ENCODE measurements around the gene CDK6.

Gene CDK6

DNA sequence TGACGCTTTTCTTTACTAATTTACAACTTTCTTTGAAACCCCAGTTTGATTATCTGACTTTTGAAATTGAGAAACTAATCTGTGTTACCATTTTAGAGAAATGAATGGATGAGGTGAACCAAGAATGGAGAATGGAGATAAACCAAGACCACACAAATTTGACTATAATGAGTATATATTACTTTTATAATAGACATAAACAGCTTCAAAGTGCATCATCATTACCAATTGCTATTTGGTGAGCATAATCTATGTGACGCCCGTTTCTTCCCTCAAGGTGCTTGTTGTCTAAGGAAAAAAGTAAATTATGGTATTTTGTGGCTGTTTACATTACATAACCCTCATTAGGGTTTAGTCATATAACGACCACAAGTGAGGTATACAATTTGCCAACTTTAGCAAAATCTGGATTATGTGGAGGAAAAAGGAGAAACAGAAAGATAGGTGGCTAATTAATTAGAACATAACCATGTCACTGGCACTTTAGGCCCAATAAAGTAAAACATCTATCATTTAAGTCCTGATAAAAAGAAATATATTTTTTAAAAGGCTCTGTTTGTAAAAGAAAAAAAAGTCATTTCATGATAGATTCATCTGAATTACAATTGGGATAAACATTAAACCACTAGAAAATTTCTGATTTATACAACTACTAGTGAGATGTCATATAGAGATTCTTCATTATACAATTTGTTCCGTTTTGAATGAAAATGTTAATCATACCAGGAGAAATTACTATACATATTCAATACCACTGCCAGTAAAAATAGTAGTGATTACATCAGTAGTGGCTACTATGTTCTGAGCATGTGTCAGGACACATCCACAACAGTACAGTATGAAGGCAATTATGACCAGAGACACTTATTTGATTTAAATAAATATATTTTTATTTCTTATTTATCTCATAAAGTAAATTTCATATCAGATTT lies 128.0 kb downstream of the CDK6 start:
- DNase-seq (ENCODE audit: low read depth): no peak

DNA sequence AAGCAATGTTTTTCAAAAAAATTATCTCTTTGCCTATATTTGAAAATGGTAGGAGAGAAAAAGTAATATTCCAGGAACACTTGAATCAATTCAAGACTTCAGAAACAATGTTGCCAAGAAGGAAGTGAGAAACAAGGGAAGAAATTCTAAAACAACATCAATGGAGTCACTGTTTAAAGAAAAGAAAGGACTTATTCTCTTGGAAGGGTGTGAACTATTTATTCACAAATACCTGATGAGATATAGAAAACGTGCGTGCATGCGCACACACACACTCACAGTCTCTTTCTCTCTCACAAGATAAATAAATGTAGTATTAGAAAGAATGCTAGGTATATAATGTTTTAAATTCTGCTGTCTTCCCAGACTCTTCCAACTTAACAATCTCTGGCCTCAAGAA lies 128.9 kb downstream of the CDK6 start:
- DNase-seq (ENCODE audit: low read depth): no peak

DNA sequence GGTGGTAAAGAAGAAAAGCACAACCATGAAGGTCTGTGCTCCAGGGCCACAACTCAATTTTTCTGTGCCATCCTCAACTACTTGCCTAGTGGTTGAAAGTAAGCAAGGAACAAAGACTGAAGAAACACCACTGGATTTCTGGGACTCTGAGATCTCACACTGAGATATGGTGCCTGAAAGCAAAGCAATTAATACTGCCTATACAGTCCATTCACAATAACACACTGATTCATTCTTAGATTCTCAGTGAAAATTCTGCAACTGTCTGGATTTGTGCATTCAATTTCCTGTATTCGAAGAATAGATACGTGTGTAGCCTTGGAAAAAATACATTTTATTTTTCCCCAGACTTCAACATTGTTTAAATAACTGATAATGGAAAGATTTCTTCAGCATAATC lies 129.8 kb downstream of the CDK6 start:
- DNase-seq (ENCODE audit: low read depth): no peak

DNA sequence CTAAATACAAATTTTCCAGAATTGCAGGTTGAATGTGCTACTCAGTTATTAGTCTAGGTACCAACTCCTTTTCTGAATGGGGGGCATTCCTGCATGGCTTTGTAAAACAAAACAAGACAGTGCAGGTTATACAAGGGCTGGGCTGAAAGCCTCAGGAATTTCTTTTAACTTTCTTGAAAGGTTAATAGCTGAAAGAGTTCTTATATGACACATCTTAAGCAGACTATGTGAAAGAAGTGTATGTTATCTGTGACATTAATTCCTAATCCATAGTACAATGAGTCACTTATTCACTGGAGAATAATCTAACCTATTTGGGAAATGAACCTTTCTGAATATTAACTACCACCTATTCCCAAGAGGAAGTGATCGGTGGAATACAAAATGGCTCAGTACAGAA lies 130.5 kb downstream of the CDK6 start:
- DNase-seq (ENCODE audit: low read depth): no peak

DNA sequence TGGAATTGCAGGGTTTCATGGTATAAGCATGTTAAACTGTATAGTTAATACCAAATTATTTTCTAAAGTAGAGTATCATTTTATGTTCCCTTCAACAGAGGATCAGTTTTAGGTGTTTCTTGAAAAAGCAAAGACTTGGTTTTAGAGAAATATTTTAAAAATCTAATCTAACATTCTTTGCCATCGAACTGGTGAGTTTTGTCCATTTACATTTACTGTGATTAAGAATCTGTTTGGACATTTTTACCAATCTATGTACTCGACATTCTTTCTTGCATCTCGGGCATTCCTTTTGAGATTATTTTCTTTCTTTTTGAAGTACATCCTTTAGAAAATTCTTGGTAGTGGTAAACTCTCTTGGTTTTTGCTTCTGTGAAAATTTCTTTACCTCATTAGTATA lies 131.5 kb downstream of the CDK6 start:
- no peak for DNase-seq (ENCODE audit: low read depth)

DNA sequence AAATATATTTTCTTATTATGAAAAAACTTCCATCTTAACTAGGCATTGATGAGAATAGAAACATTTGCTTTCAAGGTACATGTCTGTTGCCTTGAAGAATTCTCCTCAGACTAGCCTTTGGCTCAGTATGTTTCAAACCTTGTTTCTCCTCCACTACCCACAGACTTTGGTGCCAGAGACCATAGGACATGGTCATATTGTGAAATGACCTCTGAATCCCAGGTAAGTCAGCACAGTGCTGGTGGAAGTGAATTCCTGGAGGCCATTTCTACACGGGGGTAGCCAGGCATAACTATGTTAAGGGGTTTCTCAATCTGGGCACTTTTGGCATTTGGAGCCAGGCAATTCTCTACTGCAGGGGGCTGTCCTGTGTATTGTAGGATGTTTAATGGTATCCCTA lies 133.8 kb downstream of the CDK6 start:
- no peak for DNase-seq (ENCODE audit: low read depth)

DNA sequence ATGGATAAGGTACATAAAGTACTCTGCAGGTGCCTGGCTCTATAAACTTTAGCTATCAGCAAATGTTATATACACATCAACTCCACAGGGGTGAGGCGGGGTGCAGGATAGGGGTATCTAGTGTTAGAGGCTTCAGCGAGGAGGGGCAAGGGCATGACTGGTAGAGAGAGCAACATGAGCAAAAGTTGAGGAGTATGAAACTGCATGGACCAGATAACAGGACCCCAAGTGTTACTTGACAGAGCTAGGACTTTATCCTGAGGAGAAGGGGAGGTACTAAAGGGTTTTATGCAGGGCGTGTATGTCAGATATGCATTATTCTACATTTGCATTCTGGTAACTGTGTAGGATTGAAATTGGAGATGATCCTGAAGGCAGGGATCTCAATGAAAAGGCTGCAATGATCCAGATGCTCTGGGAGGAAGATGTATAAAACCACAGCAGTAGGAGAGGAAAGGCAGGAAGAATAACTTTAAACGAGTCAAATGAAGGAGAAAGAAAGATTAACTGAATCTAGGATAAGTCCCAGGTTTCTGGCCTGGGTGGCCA lies 136.3 kb downstream of the CDK6 start:
- DNase-seq (ENCODE audit: low read depth): no peak

DNA sequence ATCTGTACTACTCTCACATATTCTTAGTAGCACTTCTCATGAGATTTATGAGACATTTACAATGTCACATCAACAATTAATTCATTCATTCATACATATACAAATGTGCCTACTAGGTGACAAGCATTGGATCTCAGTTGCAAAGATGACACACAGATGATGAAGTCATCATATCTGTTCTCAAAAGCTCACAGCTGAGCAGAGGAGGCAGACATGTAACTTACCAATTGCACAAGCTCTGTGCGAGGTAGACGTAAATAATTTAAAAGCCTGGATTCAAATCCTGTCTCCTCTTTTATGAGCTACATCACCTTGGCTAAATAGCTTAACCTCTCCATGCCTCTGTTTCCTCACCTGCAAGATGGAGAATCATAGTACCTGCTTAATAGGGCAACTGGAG lies 136.8 kb downstream of the CDK6 start:
- no peak for DNase-seq (ENCODE audit: low read depth)

DNA sequence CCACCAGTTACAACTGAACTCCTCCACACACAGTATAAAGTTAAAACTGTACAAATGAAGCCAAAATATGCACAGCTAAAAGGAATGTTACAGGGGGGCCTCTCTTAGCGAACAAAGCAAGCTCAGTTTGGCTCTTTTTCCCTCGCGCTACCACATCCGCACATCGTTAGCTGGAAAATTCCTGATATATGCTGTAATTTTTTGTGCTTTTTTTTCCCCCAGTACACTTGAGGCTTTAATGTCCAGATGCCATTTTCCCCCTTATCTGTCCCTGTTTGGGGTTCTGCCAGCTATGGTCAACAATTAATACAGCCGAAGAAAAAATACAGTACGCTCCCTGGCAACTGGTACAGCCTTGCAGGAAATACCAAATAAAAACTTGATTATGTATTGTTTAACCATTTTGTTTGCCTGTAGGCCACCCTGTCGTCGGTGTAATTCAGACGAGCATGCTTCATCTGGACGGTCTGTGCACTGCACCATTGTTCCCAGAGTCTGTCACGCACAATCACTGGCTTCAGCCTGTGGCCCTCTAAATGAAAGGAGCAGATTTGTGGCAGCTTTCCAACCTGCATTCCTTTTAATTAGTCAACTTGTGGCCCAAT lies 138.0 kb downstream of the CDK6 start:
- no peak for DNase-seq (ENCODE audit: low read depth)

DNA sequence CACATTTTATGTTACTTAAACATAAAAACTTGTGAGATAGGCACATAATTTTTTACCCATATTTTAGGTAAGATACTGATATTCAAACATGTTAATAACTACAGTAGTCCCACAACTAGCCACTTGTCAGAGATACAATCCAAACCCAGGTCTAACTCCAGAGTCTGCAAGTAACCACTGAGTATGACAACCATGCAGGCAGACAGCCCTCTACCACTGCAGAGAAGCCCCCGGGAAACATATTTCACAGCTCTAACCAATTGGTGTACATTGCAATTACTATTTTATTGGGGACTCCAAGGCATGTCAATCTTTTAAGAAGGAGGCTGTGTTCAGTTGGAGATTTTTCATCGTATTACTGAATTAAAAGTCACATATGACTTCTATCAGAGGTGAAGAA lies 139.0 kb downstream of the CDK6 start:
- DNase-seq (ENCODE audit: low read depth): no peak

DNA sequence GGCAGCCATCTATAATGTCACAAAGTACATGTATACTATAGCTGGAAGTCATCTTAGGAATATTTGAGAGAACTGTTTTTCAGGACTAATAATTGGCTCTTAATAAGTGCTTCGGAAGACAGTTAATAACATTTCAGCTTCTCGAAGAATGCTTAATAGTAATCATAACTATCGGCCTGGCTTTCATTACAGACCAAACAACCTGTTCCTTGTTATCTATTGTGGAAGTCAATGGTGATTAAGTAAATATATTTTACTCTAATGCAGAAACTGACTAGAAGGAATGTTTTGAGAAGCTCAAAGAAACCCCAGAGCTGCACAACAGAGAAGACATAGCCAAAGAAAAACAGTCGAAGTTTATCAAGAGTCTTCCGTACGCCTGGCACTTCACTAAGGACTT lies 139.4 kb downstream of the CDK6 start:
- DNase-seq (ENCODE audit: low read depth): no peak

DNA sequence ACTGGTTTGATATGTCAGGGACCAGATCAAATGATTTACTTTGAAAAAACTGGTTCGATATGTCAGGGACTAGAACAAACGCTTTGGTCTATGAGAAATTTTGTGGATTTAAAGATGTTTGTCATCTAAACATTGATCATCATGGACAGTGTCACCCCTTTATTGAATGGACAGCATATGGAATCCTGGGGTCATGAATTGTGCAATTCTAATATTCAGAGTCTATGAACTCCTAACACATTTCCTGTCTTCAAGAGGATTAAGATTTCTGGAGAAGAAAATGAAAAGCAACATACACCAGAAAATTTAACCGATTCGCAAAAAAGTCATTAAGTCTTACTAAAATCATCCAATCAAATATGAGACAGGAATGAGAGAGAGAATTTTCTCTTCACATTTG lies 139.8 kb downstream of the CDK6 start:
- DNase-seq (ENCODE audit: low read depth): no peak

DNA sequence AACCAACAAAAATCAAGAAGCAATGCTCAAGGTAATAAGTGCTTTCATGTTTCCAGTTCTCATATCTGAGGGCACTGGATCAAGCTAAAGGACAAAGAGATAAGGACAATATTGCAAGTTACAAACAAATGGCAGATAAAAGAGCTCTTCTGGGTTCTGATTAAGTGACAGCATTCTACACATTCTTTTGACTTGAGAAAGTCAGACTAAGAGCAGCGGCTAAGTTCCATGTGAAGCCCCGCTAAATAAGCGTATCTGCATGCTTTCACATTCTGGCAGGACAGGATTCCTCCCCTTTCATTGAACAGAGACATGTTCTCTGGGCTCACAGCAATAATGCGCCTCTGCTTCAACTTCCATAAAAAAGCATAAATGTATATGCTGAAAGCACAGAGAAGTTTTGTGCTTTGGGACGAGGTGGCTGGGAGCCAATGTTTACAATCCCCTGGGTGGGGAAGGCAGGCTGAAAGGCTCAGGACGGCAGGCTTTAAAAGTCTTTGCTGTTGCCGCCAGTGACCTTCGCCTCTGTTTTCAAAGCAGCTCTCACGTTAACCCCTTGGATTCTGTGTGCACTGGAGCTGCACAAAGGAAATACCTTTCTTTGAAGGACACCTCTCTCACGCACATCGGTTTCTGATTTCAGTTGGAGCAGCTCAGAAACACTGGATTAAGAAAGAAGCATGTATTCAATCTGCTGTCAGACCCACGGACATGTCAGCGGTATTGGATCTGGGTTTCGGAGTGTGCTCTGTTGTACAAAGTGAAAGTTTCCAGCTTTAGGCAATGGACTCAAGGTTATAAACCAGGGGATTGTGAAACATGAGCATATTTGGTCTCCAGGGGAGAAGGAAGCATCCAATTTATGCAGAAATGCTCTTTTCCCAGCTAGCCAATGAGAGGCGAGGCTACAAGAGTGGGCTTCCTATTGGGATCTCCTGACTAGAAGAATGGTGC lies 140.8 kb downstream of the CDK6 start:
- DNase-seq (ENCODE audit: low read depth): peak; percentile 29

DNA sequence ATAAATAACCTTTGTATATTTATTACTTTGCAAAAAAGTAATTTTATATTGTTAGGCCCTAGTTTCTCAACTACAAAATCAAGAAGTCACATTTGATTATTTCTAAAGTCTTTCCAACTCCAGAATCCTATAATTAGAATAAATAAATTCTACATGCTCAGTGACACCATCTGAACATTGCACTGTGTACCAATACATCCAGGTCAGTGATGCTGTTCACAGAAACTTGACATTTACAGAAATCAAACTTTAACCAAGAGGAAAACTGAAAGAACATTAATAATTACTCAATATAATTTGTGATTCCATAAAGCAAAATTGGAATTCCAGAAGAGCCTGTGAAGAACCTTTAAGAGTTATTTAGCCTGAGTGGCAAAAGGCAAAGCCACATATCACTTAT lies 142.2 kb downstream of the CDK6 start:
- DNase-seq (ENCODE audit: low read depth): no peak

DNA sequence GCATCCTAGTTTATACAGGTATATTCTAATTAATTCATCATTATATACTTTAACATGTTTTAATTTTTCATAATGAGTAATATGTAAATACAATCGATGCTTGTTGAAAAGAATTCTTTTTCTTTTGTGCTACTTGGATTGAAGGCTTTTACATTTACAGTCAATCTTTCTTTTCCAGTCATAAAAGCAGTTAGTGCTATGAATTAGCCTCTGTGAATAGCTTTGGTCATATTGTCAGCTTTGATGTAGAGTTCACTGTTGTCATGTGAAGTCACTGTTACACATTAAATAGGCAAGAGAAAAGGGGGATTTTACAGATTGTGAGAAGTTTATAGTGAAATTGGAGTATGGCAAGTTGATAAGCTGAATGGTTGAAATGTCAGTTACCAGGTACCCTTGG lies 142.9 kb downstream of the CDK6 start:
- DNase-seq (ENCODE audit: low read depth): no peak

DNA sequence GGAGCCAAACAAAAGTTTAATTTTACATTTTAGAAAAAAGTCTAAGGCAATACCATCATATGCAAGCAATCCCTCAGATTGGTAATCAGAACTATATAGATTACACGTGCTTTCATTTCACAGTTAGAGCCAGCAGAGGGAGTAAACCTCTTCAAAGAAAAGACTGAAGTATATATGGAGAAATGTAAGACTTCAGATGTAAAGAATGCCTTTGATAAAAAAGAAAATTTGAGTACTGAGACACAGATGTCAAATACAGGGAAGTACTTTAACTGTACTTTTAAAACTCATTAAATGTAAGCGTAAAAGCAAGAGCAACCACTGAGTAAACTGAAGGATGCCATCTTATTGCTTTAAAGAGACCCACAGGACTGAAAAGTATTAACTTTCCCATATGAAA lies 144.8 kb downstream of the CDK6 start:
- peak; percentile 23 for DNase-seq (ENCODE audit: low read depth)

DNA sequence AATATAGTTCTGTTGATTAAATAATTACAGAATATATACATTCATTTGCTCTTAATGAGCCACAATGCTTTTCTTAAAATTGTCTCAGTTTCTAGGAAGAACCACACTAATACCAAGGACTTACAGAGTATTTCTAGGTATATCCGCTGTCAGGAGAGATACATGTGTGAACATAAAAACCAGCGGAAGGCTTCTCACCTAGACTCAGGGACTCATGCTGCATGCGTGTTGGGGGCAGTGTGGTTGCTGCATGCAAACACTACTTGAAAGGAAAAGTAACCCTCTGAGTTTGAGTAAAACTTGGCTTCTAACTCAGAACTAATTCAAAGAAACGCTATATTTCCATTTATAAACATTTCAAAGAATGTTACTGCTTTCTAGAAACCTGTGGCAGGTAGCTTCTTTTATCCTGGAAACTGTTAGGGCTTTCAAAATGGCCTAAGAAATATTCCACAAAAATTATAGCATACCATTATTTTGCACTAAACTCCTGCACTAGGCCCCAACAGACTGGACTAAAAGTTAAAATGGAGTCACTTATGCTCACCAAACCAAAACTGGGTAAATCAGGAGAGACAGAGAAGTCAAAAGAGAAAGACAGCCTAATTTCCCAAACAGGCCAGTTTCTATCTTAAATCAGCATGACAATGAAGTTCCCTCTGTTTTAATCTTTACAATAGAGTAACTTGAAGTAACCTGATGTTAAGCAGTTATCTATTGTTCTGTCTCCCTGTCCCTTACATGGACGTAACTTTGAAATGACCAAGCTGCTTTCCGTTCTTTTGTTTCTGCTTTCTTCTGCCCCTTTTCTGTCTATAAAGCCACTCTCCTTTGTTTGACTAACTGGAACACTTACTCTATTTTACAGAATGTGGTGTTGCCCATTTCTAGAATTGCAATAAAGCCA lies 151.0 kb downstream of the CDK6 start:
- DNase-seq (ENCODE audit: low read depth): no peak

DNA sequence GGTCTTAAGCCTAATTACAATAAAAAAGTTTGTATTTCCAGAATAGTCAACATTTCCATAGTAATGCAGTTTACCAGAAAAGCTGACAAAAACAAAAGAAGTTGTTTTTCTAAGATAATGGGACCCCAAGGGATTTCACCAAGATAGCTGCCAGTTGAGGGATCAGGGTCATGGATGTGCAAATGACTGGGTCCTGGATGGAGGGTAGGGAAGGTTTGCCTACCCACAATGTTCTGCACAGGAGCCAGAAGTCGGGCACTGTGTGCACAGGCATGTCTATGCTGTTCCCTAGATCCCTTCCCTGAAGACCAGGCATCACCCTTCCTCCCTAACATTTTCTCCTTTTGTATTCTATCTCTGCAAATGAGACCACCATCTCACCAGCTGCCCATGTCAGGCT lies 152.1 kb downstream of the CDK6 start:
- DNase-seq (ENCODE audit: low read depth): no peak

DNA sequence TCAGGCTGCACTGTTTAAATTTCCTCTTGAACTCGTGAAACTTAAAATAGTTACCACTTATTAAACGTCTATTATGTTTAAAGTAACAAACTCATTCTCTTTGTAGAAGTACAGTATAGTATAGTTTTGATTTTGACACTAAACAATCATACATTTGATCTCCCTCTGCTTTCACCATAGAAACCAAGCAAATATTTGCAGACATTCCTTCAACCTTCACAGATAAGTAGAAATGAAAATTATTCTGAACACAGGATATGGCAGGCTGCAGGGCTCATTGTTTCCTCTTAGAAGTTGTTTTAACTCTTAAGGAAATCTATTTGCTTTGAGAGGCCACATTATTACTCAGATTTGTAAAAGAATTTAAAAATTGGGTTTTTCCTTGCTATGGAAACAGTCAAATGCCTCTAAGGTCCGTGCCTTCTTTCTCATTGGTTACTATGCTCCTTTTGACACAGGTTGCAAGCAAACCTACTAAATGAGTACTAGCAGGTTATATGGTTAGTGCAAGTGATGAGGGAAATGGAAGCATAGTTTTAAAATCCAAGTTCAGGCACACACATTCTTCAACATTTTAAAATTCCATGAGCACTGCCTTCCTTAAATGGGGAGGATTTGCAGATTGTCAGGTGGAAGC lies 153.4 kb downstream of the CDK6 start:
- no peak for DNase-seq (ENCODE audit: low read depth)

DNA sequence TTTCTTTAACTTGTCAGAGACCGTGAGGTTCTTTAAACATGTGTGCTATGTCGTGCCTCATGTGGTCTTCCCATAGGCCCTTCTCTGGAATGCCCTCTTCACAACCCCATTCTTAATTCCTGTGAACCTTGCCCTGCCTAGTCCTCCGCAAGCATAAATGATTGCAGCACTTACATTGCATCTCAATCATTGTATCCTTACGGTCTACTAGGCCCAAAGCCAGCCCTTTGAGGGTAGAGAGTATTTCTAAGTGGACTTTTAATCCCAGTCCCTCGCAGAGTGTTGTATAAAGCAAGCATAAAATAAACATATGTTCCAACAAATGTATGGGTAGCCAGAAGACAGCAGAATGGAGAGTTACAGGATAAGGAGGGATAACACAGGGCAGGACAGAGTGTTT lies 154.0 kb downstream of the CDK6 start:
- no peak for DNase-seq (ENCODE audit: low read depth)

DNA sequence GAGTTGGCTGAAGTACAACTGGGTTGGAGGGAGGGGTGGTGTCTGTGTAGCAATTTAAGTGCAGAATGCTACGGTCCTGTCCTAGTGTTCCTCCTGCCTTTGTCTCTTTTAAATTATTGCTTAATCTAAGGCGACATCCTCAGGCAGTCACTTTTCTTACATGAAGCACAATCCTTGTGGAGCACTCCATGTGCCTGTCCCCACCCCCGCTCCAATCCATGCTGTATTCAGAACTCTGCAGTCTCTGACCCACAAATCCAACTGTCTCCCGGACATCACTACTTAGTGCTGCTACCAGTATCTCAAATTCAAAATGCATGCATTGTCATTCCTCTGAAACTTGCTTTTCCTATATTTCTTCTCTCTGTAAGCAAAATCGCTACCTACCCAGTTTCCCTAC lies 154.7 kb downstream of the CDK6 start:
- DNase-seq (ENCODE audit: low read depth): no peak
